Measurements from ENCODE around the gene HJV.

Gene HJV

GRCh38 chr1:145977016-145977415 is 44.5 kb downstream of the HJV start:
- no peak for DNase-seq (ENCODE audit: low spot score)

- DNase-seq (ENCODE audit: low spot score) = no peak
These were observed 46.3 kb downstream of the HJV start for GRCh38 chr1:145975216-145975615.

- DNase-seq (ENCODE audit: low spot score) = no peak
These were observed 46.8 kb downstream of the HJV start for GRCh38 chr1:145974721-145975120.

- no peak for DNase-seq (ENCODE audit: low spot score)
These were observed 49.0 kb downstream of the HJV start for GRCh38 chr1:145972580-145972979.

Data from RKO (cell line).